NB4 (cell line): Measurements from ENCODE around the gene NUBP2.

Experiments used
- DNase-seq: peaks from one replicate; pipeline ENCODE4 v3.0.0; 2010; ENCODE audit warnings: low read depth
- H3K4me3 ChIP-seq: one replicate; pipeline ENCODE4 v1.5.1; 2011; ENCODE audit warnings: mild to moderate bottlenecking, low read depth, low read length, moderate library complexity
- CTCF ChIP-seq: IDR thresholded peaks from one replicate; pipeline ENCODE4 v1.5.1; 2012; ENCODE audit warnings: low read depth, low read length
- MYC ChIP-seq: IDR thresholded peaks from 2 replicates; pipeline ENCODE4 v1.6.1; 2011; ENCODE audit warnings: low read depth, low read length
- POLR2A ChIP-seq: IDR thresholded peaks from 2 replicates; pipeline ENCODE4 v1.6.1; 2011; ENCODE audit warnings: mild to moderate bottlenecking; ENCODE audit not compliant: insufficient read length; ENCODE audit errors: extremely low read depth
- TF ChIP-seq, protein P1 (sequence below): IDR thresholded peaks from 2 replicates; pipeline ENCODE4 v1.6.1; 2011; ENCODE audit warnings: low read depth, low read length

NUBP2 gene

DNA sequence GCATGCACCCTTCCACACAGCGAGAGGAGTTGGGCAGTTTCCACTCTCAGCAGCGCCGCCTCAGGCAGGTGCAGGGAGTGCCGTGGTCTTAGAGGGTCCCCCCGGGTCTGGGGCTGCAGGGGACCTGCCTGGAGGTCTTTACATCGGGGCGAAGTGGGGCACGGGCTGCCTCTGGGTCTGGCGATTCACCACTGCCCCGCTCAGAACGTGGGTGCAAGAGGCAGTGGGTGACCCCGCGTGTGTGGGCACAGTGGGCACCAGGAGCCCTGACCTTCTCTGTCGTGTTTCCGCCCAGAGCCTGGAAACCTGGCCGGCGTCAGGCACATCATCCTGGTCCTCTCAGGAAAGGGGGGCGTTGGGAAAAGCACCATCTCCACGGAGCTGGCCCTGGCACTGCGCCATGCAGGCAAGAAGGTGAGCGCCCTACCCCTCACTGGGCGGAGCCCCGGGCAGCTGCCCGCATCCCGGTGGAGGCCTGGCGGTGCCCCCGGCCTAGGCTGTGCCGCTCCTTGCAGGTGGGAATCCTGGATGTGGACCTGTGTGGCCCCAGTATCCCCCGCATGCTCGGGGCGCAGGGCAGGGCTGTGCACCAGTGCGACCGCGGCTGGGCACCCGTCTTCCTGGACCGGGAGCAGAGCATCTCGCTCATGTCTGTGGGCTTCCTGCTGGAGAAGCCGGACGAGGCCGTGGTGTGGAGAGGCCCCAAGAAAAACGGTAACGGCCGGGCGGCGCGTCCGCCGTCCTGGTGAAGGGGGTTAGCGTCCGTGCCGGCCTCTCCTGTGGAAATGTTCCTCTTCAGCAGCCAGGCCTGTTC lies 3.7 kb downstream of the NUBP2 start:
- TF ChIP-seq POLR2A = no peak
- TF ChIP-seq, protein P1, sequence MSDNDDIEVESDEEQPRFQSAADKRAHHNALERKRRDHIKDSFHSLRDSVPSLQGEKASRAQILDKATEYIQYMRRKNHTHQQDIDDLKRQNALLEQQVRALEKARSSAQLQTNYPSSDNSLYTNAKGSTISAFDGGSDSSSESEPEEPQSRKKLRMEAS = no peak
- TF ChIP-seq CTCF = no peak
- no peak for TF ChIP-seq MYC
- no peak overlapping the region for H3K4me3 ChIP-seq
- no peak for DNase-seq

GRCh38 chr16:1787056-1787321 lies 4.2 kb downstream of the NUBP2 start:
- no peak for DNase-seq
- no peak overlapping the region for H3K4me3 ChIP-seq
- TF ChIP-seq, protein P1 = no peak
- no peak for TF ChIP-seq MYC
- no peak for TF ChIP-seq POLR2A
- no peak for TF ChIP-seq CTCF

- H3K4me3 ChIP-seq = no peak overlapping the region
- TF ChIP-seq CTCF (no peak), MYC (no peak), POLR2A (no peak)
- TF ChIP-seq, protein P1 = no peak
- DNase-seq = no peak
Observed at GRCh38 chr16:1787322-1788094, 4.7 kb downstream of the NUBP2 start.

GRCh38 chr16:1788095-1788707 lies 5.4 kb downstream of the NUBP2 start:
- no peak for DNase-seq
- no peak overlapping the region for H3K4me3 ChIP-seq
- TF ChIP-seq, protein P1 = no peak
- no peak for TF ChIP-seq POLR2A
- TF ChIP-seq CTCF = no peak

- DNase-seq = no peak
- no peak for TF ChIP-seq CTCF
- TF ChIP-seq, protein P1 = no peak
- TF ChIP-seq MYC = no peak
- no peak for TF ChIP-seq POLR2A
- H3K4me3 ChIP-seq = no peak overlapping the region
Observed at GRCh38 chr16:1788708-1789100, 5.9 kb downstream of the NUBP2 start.
